Measurements from ENCODE around the gene NFASC.

The NFASC gene

GRCh38 chr1:204994086-204994862, 123.6 kb downstream of the NFASC start:
- Histone ChIP-seq H3K36me3 (ENCODE audit: control insufficient read depth in 2 of 2, insufficient read depth in 1 of 2, low read length in 2 of 2) (no peaks in the 10 kb centered on the region), H3K4me1 (ENCODE audit: control insufficient read depth, insufficient read depth, low read length) (no peaks in the 10 kb centered on the region), H3K4me3 (ENCODE audit: low read depth, low read length) (no peak overlapping the region), H3K9me3 (ENCODE audit: control insufficient read depth, insufficient read depth, low read depth, low read length) (no peaks in the 10 kb centered on the region), H3K27ac (ENCODE audit: extremely low read depth, low read depth, low read length) (no peak overlapping the region)
- CTCF ChIA-PET, result interaction anchor here (0.5 to 13.8 kb wide), 4 partner anchors 18 to 262 kb away, joined by 3 to 282 read pairs (median 8); no protein-coding TSS in a partner anchor
- no peak for TF ChIP-seq ZNF544 (tag by site-specific recombination; IDR thresholded peaks at IDR 0.05)
- POLR2A ChIA-PET, result no interaction called here

DNA sequence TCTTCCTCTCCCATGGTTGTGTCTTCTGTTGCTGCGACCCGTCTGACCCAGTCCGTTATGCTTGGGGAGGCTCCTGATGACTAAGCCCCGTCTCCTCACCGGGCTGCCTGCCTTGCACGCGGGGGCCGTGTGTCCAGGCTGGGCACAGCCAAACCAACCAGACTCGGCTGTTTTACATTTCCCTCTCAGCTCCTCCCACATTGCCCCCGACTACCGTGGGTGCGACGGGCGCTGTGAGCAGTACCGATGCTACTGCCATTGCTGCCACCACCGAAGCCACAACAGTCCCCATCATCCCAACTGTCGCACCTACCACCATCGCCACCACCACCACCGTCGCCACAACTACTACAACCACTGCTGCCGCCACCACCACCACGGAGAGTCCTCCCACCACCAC, 126.3 kb downstream of the NFASC start:
- POLR2A ChIA-PET, result no interaction called here
- Histone ChIP-seq H3K36me3 (ENCODE audit: control insufficient read depth in 2 of 2, insufficient read depth in 1 of 2, low read length in 2 of 2) (no peaks in the 10 kb centered on the region), H3K4me3 (ENCODE audit: low read depth, low read length) (no peak overlapping the region), H3K9me3 (ENCODE audit: control insufficient read depth, insufficient read depth, low read depth, low read length) (no peaks in the 10 kb centered on the region), H3K27ac (ENCODE audit: extremely low read depth, low read depth, low read length) (no peak overlapping the region), H3K4me1 (ENCODE audit: control insufficient read depth, insufficient read depth, low read length) (no peaks in the 10 kb centered on the region)
- TF ChIP-seq ZNF558 (tag by site-specific recombination; IDR thresholded peaks at IDR 0.05) (no peak), EGR2 (tag by site-specific recombination; IDR thresholded peaks at IDR 0.05; ENCODE audit: low read depth) (0 out of 2 replicates have a peak, but pooled peaks have one; percentile 37)
- CTCF ChIA-PET, result interaction anchor here (2.1 kb wide), 1 partner anchor 65 kb away, joined by 7 read pairs; no protein-coding TSS in a partner anchor

DNA sequence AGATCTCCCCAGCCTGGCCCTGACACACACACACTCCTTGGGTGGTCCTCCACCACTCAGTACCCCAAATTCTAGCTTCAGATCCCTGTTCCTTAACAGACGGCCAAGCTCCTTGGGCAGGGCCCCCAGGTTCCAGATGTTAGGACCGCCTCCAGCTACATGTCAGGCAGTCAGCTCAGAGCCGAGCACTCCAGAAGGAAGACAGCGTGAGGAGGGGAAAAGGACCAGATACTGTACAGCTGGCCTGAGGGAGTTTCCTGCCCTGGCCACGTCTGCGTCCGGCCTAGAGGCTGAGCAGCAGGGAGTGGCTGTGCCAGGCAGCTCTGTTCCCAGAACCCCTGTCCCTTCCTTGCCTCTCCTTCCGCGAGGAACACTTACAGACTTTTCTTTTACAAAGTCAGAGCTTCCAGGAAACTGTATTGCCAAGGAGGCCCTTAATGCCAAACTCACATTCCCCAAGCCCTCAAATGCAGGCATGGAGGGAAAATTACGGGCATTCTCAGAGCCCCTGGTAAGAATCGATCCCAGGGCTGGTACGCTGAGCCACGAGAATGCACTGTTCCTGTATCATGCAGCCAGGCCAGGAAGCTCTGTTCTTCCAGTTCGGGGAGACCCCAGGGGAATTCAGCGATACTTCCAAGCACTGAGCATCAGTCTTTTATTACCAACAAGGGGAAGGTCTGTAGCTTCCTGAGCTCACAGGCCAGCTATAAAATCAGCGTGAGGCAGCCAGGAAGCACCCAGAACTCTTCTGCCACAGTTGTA, 127.1 kb downstream of the NFASC start:
- Histone ChIP-seq H3K9me3 (ENCODE audit: control insufficient read depth, insufficient read depth, low read depth, low read length) (no peaks in the 10 kb centered on the region), H3K36me3 (ENCODE audit: control insufficient read depth in 2 of 2, insufficient read depth in 1 of 2, low read length in 2 of 2) (no peaks in the 10 kb centered on the region), H3K27ac (ENCODE audit: extremely low read depth, low read depth, low read length) (no peak overlapping the region), H3K4me3 (ENCODE audit: low read depth, low read length) (no peak overlapping the region), H3K4me1 (ENCODE audit: control insufficient read depth, insufficient read depth, low read length) (no peaks in the 10 kb centered on the region)
- POLR2A ChIA-PET, result no interaction called here
- TF ChIP-seq KLF1 (tag by site-specific recombination; IDR thresholded peaks at IDR 0.05), result no peak
- TF ChIP-seq ZNF837 (tag by site-specific recombination; IDR thresholded peaks at IDR 0.05), result no peak
- no peak for TF ChIP-seq KLF8 (tag by site-specific recombination; IDR thresholded peaks at IDR 0.05)
- no peak for TF ChIP-seq SCRT2 (tag by site-specific recombination; IDR thresholded peaks at IDR 0.05)
- no peak for TF ChIP-seq ZNF426 (tag by site-specific recombination; IDR thresholded peaks at IDR 0.05)
- no peak for TF ChIP-seq YY1 (tag by site-specific recombination; IDR thresholded peaks at IDR 0.05)
- TF ChIP-seq KLF10 (tag by site-specific recombination; IDR thresholded peaks at IDR 0.05), result no peak
- TF ChIP-seq, protein P1, sequence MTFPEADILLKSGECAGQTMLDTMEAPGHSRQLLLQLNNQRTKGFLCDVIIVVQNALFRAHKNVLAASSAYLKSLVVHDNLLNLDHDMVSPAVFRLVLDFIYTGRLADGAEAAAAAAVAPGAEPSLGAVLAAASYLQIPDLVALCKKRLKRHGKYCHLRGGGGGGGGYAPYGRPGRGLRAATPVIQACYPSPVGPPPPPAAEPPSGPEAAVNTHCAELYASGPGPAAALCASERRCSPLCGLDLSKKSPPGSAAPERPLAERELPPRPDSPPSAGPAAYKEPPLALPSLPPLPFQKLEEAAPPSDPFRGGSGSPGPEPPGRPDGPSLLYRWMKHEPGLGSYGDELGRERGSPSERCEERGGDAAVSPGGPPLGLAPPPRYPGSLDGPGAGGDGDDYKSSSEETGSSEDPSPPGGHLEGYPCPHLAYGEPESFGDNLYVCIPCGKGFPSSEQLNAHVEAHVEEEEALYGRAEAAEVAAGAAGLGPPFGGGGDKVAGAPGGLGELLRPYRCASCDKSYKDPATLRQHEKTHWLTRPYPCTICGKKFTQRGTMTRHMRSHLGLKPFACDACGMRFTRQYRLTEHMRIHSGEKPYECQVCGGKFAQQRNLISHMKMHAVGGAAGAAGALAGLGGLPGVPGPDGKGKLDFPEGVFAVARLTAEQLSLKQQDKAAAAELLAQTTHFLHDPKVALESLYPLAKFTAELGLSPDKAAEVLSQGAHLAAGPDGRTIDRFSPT (tag by site-specific recombination; IDR thresholded peaks at IDR 0.05), result no peak
- TF ChIP-seq ZFP41 (tag by site-specific recombination; IDR thresholded peaks at IDR 0.05; ENCODE audit: borderline replicate concordance), result no peak
- no peak for TF ChIP-seq ZBTB20 (tag by site-specific recombination; IDR thresholded peaks at IDR 0.05)
- no peak for TF ChIP-seq ZNF792 (tag by site-specific recombination; IDR thresholded peaks at IDR 0.05)
- no peak for TF ChIP-seq MEIS1 (CRISPR knock-in tag; IDR thresholded peaks at IDR 0.05; ENCODE audit: borderline replicate concordance)
- no peak for TF ChIP-seq ZNF202 (tag by site-specific recombination; IDR thresholded peaks at IDR 0.05; ENCODE audit: borderline replicate concordance)
- TF ChIP-seq ZNF677 (tag by site-specific recombination; IDR thresholded peaks at IDR 0.05), result no peak
- TF ChIP-seq IKZF3 (tag by site-specific recombination; IDR thresholded peaks at IDR 0.05), result no peak
- CTCF ChIA-PET, result interaction anchor here (0.8 to 2.1 kb wide), 5 partner anchors 8 to 64 kb away, joined by 3 to 8 read pairs (median 6); no protein-coding TSS in a partner anchor
